PC-3 (cell line): ENCODE measurements around the gene QRICH1. TPM values are rescaled to one million over a fixed set of nuclear protein-coding genes. Genes with fewer than 3 reads are reported as not detected.
A peak's percentile ranks its signal among the peaks of the same experiment; 100 is the strongest.

Experiments
- ATAC-seq: fragments of 200-7000 bp; cut with Tn5 transposase; 2 replicates; pipeline ENCODE4 v1.9.1; 2020; ENCODE audit warnings: mild to moderate bottlenecking, moderate library complexity
- BruUV-seq: library from RNA; stranded (reverse); fragments of 400-500 nt; replicated peaks from 2 replicates; lab custom pipeline; 2021; lab: Mats Ljungman, UMichigan
- CTCF ChIA-PET: fragments of 300-600 bp; sonication (Branson Sonifier 250); formaldehyde crosslinking; loops from one replicate; lab custom pipeline; 2022; ENCODE audit warnings: antibody characterized with exemption; lab: Charles Lee
- POLR2A ChIA-PET: fragments of 300-600 bp; sonication (Branson Sonifier 250); formaldehyde crosslinking; loops from one replicate; lab custom pipeline; 2022; ENCODE audit warnings: antibody characterized with exemption; ENCODE audit not compliant: unreplicated experiment; lab: Charles Lee
- DNase-seq: peaks from one replicate; pipeline ENCODE4 v3.0.0-alpha.2; 2015
- H2AFZ ChIP-seq: fragments of 300-600 bp; sonication (generic); 2 replicates; pipeline ENCODE4 v1.6.0; 2016; ENCODE audit warnings: antibody characterized with exemption, low read length
- H3F3A ChIP-seq: fragments of 300-600 bp; sonication (generic); one replicate; pipeline ENCODE4 v1.6.0; 2017; ENCODE audit warnings: antibody characterized with exemption, low read length, control low read depth, mild to moderate bottlenecking; ENCODE audit not compliant: unreplicated experiment
- H3K27ac ChIP-seq: fragments of 300-600 bp; sonication (generic); 2 replicates; pipeline ENCODE4 v1.5.1; 2016; ENCODE audit warnings: mild to moderate bottlenecking, low read length
- H3K27me3 ChIP-seq: fragments of 300-600 bp; sonication (generic); 2 replicates; pipeline ENCODE4 v1.6.1; 2016; ENCODE audit warnings: low read length, mixed read lengths
- H3K36me3 ChIP-seq: fragments of 300-600 bp; sonication (generic); 2 replicates; pipeline ENCODE4 v1.6.1; 2016; ENCODE audit warnings: low read depth, mixed run types, low read length, mixed read lengths
- H3K4me1 ChIP-seq: fragments of 300-600 bp; sonication (generic); 2 replicates; pipeline ENCODE4 v1.5.1; 2016; ENCODE audit warnings: low read length; ENCODE audit not compliant: insufficient read depth
- H3K4me2 ChIP-seq: fragments of 300-600 bp; sonication (generic); 2 replicates; pipeline ENCODE4 v1.6.0; 2016; ENCODE audit warnings: low read length
- H3K4me3 ChIP-seq: fragments of 300-600 bp; sonication (generic); 2 replicates; pipeline ENCODE4 v1.5.1; 2016; ENCODE audit warnings: mild to moderate bottlenecking, low read length, mixed read lengths
- H3K79me2 ChIP-seq: fragments of 300-600 bp; sonication (generic); 2 replicates; pipeline ENCODE4 v1.6.1; 2017; ENCODE audit warnings: low read length, mixed read lengths
- H3K9ac ChIP-seq: fragments of 300-600 bp; sonication (generic); 2 replicates; pipeline ENCODE4 v1.6.0; 2016; ENCODE audit warnings: mild to moderate bottlenecking, low read length
- H3K9me2 ChIP-seq: fragments of 300-600 bp; sonication (generic); replicated peaks from 2 replicates; pipeline ENCODE4 v1.6.1; 2016; ENCODE audit warnings: mixed run types, low read length, mixed read lengths
- H3K9me3 ChIP-seq: fragments of 300-600 bp; sonication (generic); 2 replicates; pipeline ENCODE4 v1.6.1; 2016; ENCODE audit warnings: low read length, mixed read lengths
- H4K20me1 ChIP-seq: fragments of 300-600 bp; sonication (generic); 2 replicates; pipeline ENCODE4 v1.6.1; 2016; ENCODE audit warnings: low read length, mixed read lengths
- EZH2 ChIP-seq: fragments of 300-600 bp; sonication (generic); IDR thresholded peaks from one replicate; pipeline ENCODE4 v1.6.1; 2017; ENCODE audit warnings: antibody characterized with exemption, mild to moderate bottlenecking, low read length; ENCODE audit not compliant: unreplicated experiment
- EZH2phosphoT487 ChIP-seq: fragments of 300-600 bp; sonication (generic); IDR thresholded peaks from 2 replicates; pipeline ENCODE4 v1.6.1; 2018; ENCODE audit warnings: mild to moderate bottlenecking, antibody characterized with exemption, low read length, borderline replicate concordance
- intact Hi-C: fragments of 100-400 bp; cut with micrococcal nuclease; formaldehyde crosslinking; loops from 2 replicates; pipeline ENCODE4 v1.9.0; 2023
- microRNA-seq: library from miRNA; unstranded; fragments of <30 nt; microRNA quantifications from one replicate; pipeline ENCODE4 v1.1.0, GENCODE V29; 2020; ENCODE audit not compliant: unreplicated experiment
- total RNA-seq: library from RNA; depleted of rRNA; stranded (reverse); fragments of >200 nt; gene quantifications from 2 replicates; pipeline ENCODE4 v1.2.3, GENCODE V29; 2014; rRNA removed
- TF ChIP-seq, protein P1 (sequence below): fragments of 300-600 bp; sonication (generic); conservative IDR thresholded peaks from 2 replicates; pipeline ENCODE4 v1.5.1; 2017; ENCODE audit warnings: antibody characterized with exemption, low read depth, mild to moderate bottlenecking, low read length

Gene QRICH1
- total RNA-seq, 1 experiment from 2014 or later: 90.2 TPM

DNA sequence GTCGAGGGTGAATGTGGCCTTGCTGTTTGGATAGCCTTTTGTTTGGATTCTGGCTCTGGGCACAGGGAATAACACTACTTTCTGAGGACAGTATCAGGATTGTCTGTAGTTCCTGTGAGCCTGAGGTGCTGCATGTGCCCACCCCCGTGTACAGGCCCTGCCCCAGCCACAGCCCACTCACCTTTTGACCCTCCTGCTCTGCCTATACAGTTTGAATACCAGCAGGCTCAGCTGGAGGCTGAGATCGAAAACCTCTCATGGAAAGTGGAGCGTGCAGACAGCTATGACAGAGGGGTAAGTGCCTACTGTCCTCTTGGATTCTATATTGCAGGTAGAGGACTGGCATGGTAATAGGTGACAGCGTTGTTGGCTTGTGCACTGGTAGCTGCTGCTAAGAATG is 111.2 kb downstream of the QRICH1 start:
- intact Hi-C loops: no loop called here
- TF ChIP-seq EZH2 (no peak), EZH2phosphoT487 (no peak)
- TF ChIP-seq, protein P1, sequence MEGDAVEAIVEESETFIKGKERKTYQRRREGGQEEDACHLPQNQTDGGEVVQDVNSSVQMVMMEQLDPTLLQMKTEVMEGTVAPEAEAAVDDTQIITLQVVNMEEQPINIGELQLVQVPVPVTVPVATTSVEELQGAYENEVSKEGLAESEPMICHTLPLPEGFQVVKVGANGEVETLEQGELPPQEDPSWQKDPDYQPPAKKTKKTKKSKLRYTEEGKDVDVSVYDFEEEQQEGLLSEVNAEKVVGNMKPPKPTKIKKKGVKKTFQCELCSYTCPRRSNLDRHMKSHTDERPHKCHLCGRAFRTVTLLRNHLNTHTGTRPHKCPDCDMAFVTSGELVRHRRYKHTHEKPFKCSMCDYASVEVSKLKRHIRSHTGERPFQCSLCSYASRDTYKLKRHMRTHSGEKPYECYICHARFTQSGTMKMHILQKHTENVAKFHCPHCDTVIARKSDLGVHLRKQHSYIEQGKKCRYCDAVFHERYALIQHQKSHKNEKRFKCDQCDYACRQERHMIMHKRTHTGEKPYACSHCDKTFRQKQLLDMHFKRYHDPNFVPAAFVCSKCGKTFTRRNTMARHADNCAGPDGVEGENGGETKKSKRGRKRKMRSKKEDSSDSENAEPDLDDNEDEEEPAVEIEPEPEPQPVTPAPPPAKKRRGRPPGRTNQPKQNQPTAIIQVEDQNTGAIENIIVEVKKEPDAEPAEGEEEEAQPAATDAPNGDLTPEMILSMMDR: no peak
- no peak overlapping the region for H3K4me3 ChIP-seq
- no peak overlapping the region for H3K4me2 ChIP-seq
- peaks cover 44% of the 10 kb centered on the region for H3K36me3 ChIP-seq
- no TSS peak for BruUV-seq
- no peaks in the 10 kb centered on the region for H3K4me1 ChIP-seq
- no peak for DNase-seq
- H3K27ac ChIP-seq: no peak overlapping the region
- H4K20me1 ChIP-seq: no peaks in the 10 kb centered on the region
- no peaks in the 10 kb centered on the region for H3F3A ChIP-seq
- H2AFZ ChIP-seq: no peak overlapping the region
- no peak for ATAC-seq
- H3K9me3 ChIP-seq: no peaks in the 10 kb centered on the region
- no peaks in the 10 kb centered on the region for H3K27me3 ChIP-seq
- ChIA-PET POLR2A (no interaction called here), CTCF (no interaction called here)
- H3K9ac ChIP-seq: no peak overlapping the region
- no peaks in the 10 kb centered on the region for H3K79me2 ChIP-seq
- H3K9me2 ChIP-seq: no peaks in the 10 kb centered on the region

- H3K36me3 ChIP-seq: peaks cover 44% of the 10 kb centered on the region
- no peak overlapping the region for H2AFZ ChIP-seq
- no peaks in the 10 kb centered on the region for H4K20me1 ChIP-seq
- H3K27me3 ChIP-seq: no peaks in the 10 kb centered on the region
- H3F3A ChIP-seq: no peaks in the 10 kb centered on the region
- DNase-seq (no peak), ATAC-seq (no peak)
- no peak overlapping the region for H3K9ac ChIP-seq
- H3K9me3 ChIP-seq: no peaks in the 10 kb centered on the region
- no peak overlapping the region for H3K27ac ChIP-seq
- TF ChIP-seq, protein P1: no peak
- no peak for TF ChIP-seq EZH2phosphoT487
- no peak for TF ChIP-seq EZH2
- H3K4me1 ChIP-seq: no peaks in the 10 kb centered on the region
- H3K79me2 ChIP-seq: no peaks in the 10 kb centered on the region
- POLR2A ChIA-PET: no interaction called here
- H3K4me3 ChIP-seq: no peak overlapping the region
- no peaks in the 10 kb centered on the region for H3K9me2 ChIP-seq
- no peak overlapping the region for H3K4me2 ChIP-seq
- no TSS peak for BruUV-seq
- CTCF ChIA-PET: no interaction called here
- intact Hi-C loops: no loop called here
These were observed 111.9 kb downstream of the QRICH1 start for GRCh38 chr3:48982016-48982415.

DNA sequence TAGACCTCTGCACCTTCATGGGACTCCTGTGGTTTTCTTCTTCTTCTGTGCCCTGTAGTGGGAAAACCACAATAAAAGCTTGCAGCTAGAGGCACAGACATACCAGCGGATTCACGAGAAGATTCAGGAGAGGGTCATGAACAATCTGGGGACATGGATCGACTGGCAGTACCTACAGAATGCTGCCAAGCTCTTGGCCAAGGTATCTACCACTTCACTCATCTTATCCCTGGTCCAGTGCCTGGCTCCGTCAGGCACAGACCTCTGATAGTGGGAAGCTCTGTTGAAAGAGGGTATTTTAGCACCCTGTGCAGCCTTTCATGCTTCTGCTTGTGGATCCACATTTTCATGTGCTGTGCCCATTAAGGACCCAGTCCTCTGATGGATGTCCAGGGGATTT is 113.6 kb downstream of the QRICH1 start:
- Histone ChIP-seq H3K4me2 (no peak overlapping the region), H3F3A (no peaks in the 10 kb centered on the region), H3K4me3 (no peak overlapping the region), H3K79me2 (no peaks in the 10 kb centered on the region), H3K36me3 (peaks cover 44% of the 10 kb centered on the region), H3K27ac (no peak overlapping the region), H2AFZ (no peak overlapping the region), H3K9ac (no peak overlapping the region), H3K4me1 (no peaks in the 10 kb centered on the region), H3K9me2 (no peaks in the 10 kb centered on the region), H4K20me1 (no peaks in the 10 kb centered on the region), H3K9me3 (no peaks in the 10 kb centered on the region), H3K27me3 (no peaks in the 10 kb centered on the region)
- no TSS peak for BruUV-seq
- no peak for TF ChIP-seq EZH2
- TF ChIP-seq, protein P1: no peak
- TF ChIP-seq EZH2phosphoT487: no peak
- ChIA-PET CTCF (no interaction called here), POLR2A (no interaction called here)
- no peak for DNase-seq
- ATAC-seq: no peak
- intact Hi-C loops: no loop called here

Small RNAs within 50 kb of the gene (microRNA-seq; reads per million reads assigned to microRNA genes)
- gene MIR191 (19,260 reads per million, percentile 98 among the genes with 10 or more reads in this experiment), gene MIR425 (6,281 reads per million, percentile 94 among the genes with 10 or more reads in this experiment), gene MIR6890 (1.3 reads per million)

Other genes with a start within 250 kb of the QRICH1 start
- 68.1 and 117 TPM in 2 replicates for gene PRKAR2A, start 246.2 kb downstream of the QRICH1 start, total RNA-seq
- gene SLC25A20, start 195.2 kb downstream of the QRICH1 start, total RNA-seq: 17.7 and 19.0 TPM in 2 replicates
- gene ARIH2, start 175.2 kb downstream of the QRICH1 start, total RNA-seq: 136 and 156 TPM in 2 replicates
- gene P4HTM, start 103.8 kb downstream of the QRICH1 start, total RNA-seq: 44.5 and 50.1 TPM in 2 replicates
- gene WDR6, start 86.7 kb downstream of the QRICH1 start, total RNA-seq: 92.7 and 117 TPM in 2 replicates
- 37.2 and 43.3 TPM in 2 replicates for gene DALRD3, start 75.5 kb downstream of the QRICH1 start, total RNA-seq
- 191 and 211 TPM in 2 replicates for gene NDUFAF3, start 72.0 kb downstream of the QRICH1 start, total RNA-seq
- 532 and 576 TPM in 2 replicates for gene IMPDH2, start 64.7 kb downstream of the QRICH1 start, total RNA-seq
- 310 and 316 TPM in 2 replicates for gene QARS1, start 10.7 kb upstream of the QRICH1 start, total RNA-seq
- gene USP19, start 26.8 kb upstream of the QRICH1 start, total RNA-seq: 84.4 and 86.7 TPM in 2 replicates
- 240 and 365 TPM in 2 replicates for gene LAMB2, start 39.0 kb upstream of the QRICH1 start, total RNA-seq
- 19.4 and 27.7 TPM in 2 replicates for gene CCDC71, start 72.3 kb upstream of the QRICH1 start, total RNA-seq
- 24.3 and 34.4 TPM in 2 replicates for gene KLHDC8B, start 77.5 kb upstream of the QRICH1 start, total RNA-seq
- 3.9 and 10.3 TPM in 2 replicates for gene C3orf62, start 183.2 kb upstream of the QRICH1 start, total RNA-seq
- gene USP4, start 246.0 kb upstream of the QRICH1 start, total RNA-seq: 19.9 and 22.8 TPM in 2 replicates